Medulla oblongata (tissue), 1 donor: ENCODE measurements around the gene CLEC4E.
"Not testable (repeated sequence)": the region's sequence is repeated elsewhere in the genome, so short reads cannot be mapped to it uniquely, and the experiment has no call there.

ENCODE experiments used
- DNase-seq: peaks from one replicate; pipeline ENCODE4 v3.0.0-alpha.2; 2015; ENCODE audit errors: extremely low spot score

Gene CLEC4E, protein sequence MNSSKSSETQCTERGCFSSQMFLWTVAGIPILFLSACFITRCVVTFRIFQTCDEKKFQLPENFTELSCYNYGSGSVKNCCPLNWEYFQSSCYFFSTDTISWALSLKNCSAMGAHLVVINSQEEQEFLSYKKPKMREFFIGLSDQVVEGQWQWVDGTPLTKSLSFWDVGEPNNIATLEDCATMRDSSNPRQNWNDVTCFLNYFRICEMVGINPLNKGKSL

DNA sequence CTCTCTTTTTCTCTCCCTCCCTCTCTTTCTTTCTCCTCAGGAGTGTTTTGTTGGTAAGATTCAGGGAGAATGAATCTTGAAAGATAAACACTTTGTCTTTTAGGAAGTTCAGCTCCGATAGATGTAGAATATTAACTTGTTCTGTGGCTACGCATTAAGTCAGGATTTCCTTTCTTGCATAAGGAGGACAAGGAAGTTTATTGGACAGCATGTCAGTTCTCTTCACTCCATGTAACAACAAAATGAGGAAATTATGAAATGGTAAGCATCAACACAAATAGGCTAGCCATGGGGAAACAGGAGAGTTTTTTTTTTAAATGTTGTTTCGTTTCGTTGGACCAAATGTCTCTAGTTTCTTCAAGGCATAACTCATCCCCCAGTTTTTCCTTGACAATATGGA lies at the start of gene CLEC4E:
TSS of gene CLEC4E (minus strand) at position 75 of the 400 bp plus-strand sequence. CDS start 108 bp downstream, outside the sequence.
- DNase-seq, result peak; percentile 17

DNA sequence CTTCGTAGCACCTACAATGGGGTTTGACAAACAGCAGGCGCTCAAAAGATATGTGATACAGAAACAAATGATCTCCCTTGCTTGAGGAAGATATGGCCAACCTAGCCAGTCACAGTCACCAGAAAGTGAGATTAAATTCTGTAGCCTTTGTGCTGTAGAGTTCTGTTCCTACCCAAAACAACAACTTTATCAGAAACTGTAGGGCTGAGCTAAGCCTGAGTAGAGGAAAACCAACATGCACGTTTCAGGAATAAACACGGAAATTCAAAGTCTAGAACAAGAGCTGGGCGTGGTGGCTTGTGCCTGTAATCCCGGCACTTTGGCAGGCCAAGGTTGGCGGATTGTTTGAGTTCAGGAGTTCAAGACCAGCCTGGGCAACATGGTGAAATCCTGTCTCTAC lies 49.0 kb upstream of the CLEC4E start:
- no peak for DNase-seq

DNA sequence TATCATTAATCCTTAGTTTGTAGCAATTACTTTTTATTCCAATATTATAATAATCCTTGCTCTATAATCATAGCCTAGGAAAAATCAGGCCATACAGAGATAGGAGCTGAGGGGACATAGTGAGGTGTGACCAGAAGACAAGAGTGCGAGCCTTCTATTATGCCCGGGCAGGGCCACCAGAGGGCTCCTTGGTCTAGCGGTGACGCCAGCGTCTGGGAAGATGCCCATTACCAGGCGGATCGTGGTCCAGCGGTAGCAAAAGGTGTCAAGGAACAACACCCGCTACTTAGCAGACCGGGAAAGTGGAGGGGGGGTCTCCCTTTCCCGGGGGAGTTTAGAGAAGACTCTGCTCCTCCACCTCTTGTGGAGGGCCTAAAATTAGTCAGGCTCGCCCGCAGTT lies 43.8 kb upstream of the CLEC4E start:
- DNase-seq, result not testable (repeated sequence)

DNA sequence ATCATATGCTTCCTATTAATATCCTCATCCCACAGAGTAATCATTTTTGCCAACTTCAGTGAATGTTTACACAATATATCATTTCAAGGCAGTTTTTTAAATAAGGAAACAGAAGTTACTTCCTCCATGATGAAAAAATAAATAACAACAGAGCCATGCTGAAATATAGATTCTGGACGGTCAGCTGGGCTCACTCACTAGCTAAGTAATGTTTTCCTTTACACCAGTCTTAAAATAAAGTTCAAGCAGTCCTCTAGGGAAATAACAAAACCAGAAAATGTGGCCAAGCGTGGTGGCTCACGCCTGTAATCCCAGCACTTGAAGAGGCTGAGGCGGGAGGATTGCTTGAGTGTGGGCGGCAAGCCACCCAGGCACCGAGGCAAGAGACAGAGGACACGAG lies 43.3 kb upstream of the CLEC4E start:
- DNase-seq, result no peak

DNA sequence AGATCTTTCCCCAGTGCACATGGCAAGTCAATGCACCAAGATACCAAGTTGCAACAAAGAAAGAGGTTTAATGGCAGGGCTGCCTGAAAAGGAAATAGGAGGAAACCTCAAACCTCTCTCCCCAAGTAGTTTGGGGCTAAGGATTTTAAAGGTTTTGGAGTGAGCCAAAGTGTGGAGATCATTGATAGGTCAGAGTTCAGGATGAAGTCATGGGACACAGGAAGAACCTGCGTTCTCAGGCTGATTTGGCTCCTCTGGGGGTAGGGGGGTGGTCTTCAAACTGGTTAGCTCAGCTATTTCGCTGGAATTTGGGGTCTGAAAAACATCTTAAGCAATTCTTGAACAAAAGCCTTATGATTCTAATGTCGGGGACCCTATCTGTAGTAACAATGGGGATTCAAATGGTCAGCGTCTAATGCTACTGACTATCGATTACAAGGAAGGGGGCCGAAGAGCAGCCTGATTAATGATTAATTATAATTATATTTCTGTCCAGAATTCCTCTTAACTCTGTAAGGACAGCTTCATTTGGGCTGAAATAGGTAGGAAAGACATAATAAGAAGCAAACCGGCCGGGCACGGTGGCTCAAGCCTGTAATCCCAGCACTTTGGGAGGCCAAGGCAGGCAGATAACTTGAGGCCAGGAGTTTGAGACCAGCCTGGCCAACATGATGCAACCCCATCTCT lies 40.5 kb upstream of the CLEC4E start:
- no peak for DNase-seq

DNA sequence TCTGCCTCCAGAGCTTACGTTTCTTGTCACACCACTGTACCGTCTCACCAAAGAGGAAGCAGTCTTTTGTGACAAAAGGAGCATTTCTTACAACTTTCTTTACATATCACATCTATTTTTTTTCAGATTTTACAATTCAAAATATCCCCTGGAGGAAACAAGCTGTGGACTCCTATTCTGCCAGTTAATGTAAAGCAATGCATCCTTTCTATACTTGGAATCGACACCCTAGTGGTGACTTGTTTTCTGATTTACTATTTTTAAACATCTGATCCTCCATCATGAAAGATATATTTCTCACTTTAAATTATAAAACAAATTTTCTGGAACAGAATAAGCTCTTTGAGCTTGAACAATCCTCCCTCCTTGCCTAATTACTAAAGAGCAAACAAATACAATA lies 37.2 kb upstream of the CLEC4E start:
- no peak for DNase-seq

DNA sequence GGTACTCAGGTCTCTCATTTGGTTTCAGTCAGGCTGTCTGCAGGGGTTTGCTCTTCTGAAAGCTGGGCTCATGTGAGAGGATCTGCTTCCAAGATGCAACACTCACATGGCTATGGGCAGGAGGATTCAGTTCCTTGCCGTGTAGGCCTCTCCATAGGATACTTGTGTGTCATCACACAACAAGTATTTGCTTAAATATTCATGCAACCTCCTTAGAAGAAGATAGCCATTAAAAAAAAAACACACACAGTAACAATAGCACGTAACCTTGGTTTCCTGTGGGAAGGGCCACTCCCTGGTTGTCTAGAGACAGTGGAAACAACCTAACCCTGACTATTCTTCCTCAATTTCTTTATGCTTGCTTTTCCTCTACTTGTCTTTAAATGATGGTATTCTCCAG lies 31.8 kb upstream of the CLEC4E start:
- DNase-seq, result no peak

DNA sequence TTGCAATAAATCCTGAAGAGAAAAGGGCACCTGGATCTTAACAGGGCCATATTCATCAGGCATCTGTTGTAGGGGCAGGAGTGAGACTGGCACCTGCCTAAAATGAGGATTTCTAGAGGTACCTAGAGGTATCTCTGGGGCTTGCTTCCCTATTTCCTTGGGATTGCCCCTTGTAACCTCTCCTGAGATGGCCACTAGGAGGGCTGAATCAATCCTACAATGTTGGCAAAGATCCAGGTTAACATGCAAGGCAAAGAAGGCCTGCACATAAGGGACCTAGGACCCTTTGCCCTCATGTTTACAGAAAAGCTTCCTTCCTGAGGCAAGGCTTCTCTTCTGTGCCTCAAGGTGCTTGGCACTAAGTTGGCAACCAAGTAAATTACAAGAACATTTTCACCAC lies 25.8 kb upstream of the CLEC4E start:
- no peak for DNase-seq

DNA sequence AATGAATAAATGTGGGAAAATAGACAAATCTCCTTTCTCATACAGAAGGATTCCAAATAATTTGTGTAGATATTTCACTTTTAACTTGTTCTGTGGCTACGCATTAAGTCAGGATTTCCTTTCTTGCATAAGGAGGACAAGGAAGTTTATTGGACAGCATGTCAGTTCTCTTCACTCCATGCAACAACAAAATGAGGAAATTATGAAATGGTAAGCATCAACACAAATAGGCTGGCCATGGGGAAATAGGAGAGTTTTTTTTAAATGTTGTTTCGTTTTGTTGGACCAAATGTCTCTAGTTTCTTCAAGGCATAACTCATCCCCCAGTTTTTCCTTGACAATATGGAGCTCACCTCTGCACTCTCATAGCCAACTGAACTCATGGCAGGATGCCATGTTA lies 25.3 kb upstream of the CLEC4E start:
- not testable (repeated sequence) for DNase-seq

DNA sequence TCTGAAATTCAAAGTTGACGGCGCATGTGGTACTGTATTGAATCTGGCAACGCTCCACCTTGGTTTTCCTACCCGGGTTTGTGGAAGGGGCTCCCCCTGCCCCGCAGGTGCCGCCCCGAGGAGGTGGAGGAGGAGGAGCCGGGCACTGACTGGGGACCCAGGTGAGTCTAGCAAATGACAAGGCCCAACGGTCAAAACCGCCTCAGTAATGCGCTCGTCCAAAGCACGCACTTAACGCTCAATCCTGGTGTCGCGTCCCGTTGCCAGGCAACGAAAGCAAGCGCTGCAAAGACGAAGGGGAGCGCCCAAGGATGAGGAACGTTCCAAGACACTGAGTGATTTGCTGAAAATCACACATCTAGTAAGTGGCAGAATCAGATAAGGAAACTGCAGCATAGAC lies 24.0 kb upstream of the CLEC4E start:
- no peak for DNase-seq

DNA sequence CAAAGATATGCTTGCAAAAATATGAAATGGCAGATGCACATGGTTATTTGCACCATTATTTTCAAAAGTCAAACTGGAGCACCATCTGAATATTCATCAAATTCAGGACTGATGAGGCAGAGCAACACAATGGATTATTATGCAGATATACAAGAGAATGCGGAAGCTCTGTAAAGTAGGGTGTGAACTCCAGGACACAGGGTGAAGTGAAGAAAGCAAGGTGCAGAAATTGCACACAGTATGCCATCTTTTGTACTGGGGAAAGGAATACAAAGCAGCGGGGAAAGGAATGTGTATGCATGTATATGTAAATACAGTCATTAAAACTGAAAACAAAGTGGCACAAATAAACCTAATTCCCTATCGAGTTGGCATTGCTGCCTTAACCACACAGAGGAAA lies 22.7 kb upstream of the CLEC4E start:
- no peak for DNase-seq

DNA sequence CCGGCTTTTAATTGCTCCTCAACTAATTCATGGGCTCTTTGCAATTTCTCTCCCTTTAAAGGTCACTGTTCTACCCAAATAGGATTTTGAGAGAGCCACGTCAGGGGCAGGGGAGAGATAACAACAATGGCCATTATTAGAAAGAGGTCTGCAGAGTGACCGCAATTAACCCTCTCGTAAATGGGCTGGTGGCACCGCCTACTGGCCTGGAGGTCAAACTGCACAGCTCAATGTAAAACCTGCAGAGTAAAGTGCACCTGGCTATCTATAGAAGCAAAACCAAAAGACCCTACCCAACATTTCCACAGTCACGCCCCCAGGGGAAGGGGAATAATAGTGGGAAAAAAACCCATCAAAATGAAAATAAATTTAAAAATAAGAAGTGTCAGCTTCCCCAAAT lies 21.6 kb upstream of the CLEC4E start:
- no peak for DNase-seq

DNA sequence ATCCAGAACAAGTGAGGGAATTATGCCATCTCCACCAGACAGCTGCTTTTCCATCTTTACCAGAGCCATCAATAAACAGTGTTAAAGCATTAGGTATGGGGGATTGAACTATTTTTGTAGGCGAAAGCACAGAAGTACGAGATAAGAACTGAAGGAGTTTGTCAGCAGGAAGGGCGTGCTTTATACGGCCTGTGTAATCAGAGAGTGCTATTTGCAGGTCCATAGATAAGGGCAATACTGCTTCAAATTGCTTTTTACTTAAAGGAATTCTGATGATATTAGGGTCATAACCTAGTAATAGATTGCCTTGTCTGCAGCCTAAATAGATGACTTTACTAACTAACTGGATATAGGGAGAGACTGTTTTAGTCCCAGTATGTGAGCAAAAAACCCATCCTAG lies 20.3 kb upstream of the CLEC4E start:
- DNase-seq, result no peak

DNA sequence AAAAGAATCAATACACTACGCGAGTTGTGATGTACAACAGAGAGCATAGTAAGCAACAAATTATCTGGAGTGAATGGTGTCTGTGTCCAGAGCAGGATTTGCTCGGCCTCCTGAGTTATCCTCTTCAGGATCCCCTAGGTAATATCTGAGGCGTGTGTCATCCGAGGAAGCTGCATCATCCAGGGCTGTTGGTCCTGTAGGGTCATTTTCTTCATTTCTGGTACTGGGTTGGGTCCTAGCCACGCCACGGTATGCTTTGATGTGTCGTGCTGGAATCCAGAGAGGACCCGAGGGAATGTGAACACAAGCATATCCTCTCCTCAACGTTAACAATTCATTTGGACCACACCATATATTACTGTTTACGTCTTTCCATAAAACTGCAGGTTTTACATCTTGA lies 19.0 kb upstream of the CLEC4E start:
- no peak for DNase-seq

DNA sequence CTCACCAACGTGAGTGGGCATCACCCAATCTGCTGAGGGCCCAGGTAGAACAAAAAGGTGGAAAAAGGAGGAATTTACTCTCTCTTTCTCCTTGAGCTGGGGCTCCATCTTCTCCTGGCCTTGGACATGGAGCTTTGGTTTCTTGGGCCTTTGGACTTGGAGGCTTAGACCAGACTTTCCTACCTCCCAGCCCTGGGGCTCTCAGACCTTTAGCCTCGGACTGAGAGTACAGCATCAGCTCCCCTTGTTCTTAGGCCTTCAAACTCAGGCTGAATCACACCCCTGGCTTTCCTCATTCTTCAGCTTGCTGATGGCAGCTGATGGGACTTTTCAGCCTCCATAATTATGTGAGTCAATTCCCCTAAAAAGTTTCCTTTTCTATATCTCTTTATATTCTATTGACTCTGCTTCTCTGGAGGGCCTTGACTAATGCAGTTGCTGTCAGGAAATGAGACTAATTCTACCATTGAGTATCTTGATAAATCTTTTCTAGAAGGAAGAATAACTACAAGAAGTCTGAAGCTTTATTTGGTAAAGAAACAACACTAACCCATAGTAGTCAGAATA lies 15.9 kb upstream of the CLEC4E start:
- no peak for DNase-seq

DNA sequence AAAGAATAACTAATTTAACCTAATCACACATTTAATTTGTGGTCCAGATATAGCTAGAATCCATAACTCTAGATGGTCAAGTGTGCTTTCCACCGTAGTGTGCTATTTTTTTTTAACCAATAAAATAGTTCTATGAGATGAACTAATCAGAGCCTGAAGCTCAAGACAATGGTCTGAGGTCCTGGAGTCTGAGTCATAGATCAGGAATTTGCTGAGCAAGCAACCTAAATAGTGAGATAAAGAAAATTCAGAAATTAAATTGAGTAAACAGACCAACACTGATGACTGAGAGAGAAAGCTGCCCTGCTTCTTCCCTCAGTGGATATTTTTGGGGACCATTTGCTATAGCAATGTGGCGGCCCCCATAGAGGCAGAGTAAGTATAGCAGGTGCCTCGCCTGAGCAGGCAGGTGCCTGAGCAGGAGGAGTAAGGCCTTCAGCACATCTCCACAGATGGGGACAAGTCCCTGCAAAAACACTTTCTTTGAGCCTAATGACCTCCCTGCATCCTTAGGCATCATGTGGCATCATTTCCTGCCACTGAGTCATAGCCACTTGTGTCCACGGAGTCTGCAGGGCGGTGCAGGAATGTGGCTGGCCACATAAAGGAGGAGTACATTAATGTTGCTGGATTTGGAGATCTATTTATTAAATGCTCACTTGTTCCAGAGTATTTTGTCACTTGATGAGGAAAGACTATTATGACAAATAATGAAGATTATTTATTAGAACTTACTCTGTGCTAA lies 13.9 kb upstream of the CLEC4E start:
- no peak for DNase-seq

DNA sequence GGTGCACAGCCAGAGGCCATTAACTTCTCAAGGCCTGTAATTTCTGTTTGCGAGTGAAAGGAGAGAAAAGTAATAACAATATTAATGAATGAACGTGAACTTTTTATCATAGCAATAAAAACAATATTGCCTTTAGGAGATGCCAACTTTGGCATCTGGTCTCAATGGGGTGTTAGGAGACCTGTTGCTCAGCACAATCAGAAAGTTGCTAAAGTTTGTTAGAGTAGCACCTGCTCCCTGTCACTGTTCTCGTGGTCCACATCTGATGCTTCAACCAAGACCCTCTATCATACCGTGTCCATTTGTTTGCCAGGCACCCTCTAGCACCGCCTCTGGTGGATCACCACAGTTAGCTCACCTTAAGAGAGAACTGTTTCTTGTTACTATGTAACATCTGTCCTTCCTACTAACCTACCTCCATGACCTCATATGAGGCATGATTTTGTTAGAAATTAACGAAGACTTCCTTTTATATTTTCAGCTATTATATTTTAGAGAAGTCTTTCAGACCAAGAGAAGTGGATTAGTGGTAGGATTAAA lies 12.5 kb upstream of the CLEC4E start:
- DNase-seq, result no peak

DNA sequence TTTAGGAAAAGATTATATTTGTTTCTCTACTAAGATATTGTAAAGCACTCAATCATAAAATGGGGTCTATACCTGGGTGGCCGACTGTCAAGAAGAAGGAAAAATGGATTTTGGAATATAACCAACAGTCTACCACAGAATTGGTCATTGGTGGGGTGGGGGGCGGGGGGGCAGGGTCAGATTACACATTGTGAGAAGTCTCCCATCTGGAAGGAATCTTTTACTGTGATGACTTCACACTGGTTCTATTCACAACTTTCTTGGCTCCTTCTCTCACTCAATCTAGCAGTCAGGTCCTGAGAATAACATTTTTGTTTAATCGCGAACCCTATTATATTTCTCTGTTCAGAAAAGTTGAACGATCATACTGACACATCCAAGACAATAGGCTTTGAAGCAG lies 8.7 kb upstream of the CLEC4E start:
- DNase-seq, result no peak

DNA sequence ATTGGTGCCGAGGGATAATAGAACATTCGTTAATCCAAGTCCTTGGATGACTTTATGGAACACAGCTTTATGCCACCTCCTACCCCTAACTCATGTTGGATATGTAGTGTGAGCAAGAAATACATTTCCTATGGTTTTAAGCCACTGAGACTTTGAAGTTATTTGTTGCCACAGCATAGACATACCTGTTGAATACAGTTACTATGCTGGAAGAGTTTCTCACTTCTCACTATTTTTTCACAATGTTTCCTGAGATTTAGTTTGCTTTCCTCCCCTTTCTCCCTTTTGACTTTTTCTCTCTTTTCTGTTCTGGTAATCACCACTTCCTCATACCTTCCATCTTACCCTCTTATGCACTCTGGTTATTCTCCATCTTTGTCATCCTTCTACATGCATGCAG lies 7.5 kb upstream of the CLEC4E start:
- DNase-seq, result no peak

DNA sequence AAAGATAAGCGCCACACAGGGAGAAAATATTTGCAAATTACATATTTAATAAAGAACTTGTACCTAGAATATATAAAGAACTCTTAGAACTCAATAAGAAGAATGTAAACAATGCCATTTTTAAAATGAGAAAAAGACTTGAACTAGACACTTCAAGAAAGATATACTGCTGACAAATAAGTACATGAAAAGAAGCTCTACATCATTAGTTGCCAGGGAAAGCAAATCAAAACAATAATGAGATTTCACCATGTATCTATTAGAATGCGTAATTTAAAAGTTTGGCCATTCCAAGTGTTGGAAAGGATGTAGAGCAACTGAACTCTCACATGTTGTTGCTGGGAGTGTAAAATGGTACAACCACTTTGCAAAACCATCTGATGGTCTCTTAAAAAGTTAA lies 6.9 kb upstream of the CLEC4E start:
- no peak for DNase-seq

DNA sequence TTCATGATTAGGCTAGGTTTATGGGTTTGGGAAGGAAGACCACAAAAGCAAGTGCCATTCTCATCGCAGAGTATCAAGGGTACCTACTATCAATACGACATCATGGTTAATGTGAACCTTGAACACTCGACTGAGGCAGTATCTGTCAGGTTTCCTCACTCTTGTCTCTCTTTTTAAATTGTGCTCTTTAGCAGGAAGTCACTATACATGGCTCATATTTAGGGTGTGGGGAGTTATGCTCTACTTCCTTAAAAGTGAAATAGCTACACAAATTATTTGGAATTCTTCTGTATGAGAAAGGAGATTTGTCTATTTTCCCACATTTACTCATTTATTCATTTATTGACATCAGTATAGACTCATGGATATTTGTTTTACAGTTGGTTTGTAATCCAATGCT lies 5.9 kb upstream of the CLEC4E start:
- no peak for DNase-seq

DNA sequence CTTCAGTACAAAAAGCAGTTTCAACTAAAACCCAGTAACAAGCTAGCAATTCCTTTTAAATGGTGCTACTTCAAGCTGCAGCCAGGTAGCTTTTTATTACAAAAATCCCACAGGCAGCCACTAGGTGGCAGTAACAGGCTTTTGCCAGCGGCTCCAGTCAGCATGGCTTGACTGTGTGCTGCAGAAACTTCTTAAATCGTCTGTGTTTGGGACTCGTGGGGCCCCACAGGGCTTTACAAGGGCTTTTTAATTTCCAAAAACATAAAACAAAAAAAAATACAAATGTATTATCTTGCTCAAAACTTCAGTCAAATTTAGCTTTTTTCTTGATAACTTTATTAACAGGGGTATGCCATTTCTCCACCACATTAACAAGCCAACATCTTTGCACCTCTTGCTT lies 3.6 kb upstream of the CLEC4E start:
- DNase-seq, result peak; percentile 74

DNA sequence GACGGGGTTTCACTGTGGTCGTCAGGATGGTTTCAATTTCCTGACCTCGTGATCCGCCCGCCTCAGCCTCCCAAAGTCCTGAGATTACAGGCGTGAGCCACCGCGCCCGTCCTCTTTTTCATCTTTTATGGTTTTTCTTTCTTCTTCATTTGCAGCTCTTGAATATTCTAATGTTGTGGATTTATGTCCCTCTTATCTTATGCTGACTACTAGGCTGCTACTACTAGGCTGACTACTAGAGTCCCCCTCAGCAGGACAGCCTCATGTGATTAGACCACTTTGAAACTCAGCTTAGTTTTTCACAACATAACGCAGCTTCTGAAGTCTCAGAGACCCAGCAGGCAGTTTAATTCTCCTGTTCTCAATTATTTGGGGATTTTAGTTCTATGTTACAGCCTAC lies 857 bp upstream of the CLEC4E start:
- DNase-seq, result no peak
